Omental fat pad (tissue), 4 donors: ENCODE data around the gene TES. TPM values are rescaled to one million over a fixed set of nuclear protein-coding genes. Genes with fewer than 3 reads are reported as not detected.
"Not testable (repeated sequence)": the region's sequence is repeated elsewhere in the genome, so short reads cannot be mapped to it uniquely, and the experiment has no call there.

Source experiments
- ATAC-seq: fragments of 150-250 bp; one replicate; pipeline ENCODE4 v1.9.1; 2016; ENCODE audit warnings: mild to moderate bottlenecking, moderate library complexity; ENCODE audit not compliant: low FRiP score
- DNase-seq: peaks from one replicate; pipeline ENCODE4 v3.0.0-alpha.2; 2019; ENCODE audit warnings: low spot score
- total RNA-seq, 4 donors: library from RNA; depleted of rRNA; stranded (reverse); fragments of >200 nt; gene quantifications; one replicate each; pipeline ENCODE4 v1.1.0, GENCODE V29; 2016
- TF ChIP-seq, protein P1 (sequence below), 3 donors: fragments of 450-650 bp; IDR thresholded peaks; one replicate each; pipeline ENCODE4 v1.5.1; 2016 to 2017; ENCODE audit warnings: antibody characterized with exemption in 3 of 3, mild to moderate bottlenecking in 3 of 3, moderate library complexity in 2 of 3

Gene TES
- total RNA-seq, 4 donors from 2014 or later = 22.0 to 58.6 (median 35.8) TPM

DNA sequence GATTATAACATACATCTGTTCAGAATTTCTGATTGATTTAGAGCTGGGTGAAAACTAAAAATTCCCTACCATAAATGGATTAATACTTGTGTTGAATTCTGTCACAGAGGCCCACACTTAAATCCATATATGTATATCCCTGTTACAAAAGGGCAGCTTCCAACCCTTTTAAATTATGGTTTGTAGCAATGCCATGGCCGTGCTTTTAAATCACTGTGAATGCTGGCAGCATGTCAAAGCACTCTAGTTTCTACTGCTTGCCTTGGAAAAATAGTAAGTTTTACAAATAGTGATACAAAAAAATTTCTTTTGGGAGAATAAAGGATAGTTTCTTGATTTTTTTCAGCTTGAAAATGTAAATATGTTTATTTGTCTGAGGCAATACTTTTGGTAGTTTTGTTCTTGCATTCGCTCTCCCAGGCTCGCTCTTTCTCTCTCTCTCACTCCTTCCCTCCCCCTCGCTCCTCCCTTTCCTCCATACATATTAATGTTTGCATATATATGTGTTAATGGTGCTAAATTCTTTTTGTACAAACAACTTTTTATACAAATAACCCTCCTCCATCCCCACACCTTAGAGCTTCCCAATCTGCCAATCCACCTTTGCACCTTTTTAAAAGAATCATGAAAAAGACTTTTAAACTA lies 29.8 kb downstream of the TES start:
- DNase-seq = no peak
- TF ChIP-seq, protein P1, sequence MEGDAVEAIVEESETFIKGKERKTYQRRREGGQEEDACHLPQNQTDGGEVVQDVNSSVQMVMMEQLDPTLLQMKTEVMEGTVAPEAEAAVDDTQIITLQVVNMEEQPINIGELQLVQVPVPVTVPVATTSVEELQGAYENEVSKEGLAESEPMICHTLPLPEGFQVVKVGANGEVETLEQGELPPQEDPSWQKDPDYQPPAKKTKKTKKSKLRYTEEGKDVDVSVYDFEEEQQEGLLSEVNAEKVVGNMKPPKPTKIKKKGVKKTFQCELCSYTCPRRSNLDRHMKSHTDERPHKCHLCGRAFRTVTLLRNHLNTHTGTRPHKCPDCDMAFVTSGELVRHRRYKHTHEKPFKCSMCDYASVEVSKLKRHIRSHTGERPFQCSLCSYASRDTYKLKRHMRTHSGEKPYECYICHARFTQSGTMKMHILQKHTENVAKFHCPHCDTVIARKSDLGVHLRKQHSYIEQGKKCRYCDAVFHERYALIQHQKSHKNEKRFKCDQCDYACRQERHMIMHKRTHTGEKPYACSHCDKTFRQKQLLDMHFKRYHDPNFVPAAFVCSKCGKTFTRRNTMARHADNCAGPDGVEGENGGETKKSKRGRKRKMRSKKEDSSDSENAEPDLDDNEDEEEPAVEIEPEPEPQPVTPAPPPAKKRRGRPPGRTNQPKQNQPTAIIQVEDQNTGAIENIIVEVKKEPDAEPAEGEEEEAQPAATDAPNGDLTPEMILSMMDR (IDR thresholded peaks at IDR 0.05) = no peak
- no peak for ATAC-seq

- no peak for DNase-seq
- no peak for ATAC-seq
- TF ChIP-seq, protein P1 (IDR thresholded peaks at IDR 0.05) = no peak
Measured at GRCh38 chr7:116241291-116241690, 31.0 kb downstream of the TES start.

GRCh38 chr7:116242178-116242577 lies 31.8 kb downstream of the TES start:
- DNase-seq = no peak
- ATAC-seq = no peak
- TF ChIP-seq, protein P1 (IDR thresholded peaks at IDR 0.05) = no peak

- TF ChIP-seq, protein P1 (IDR thresholded peaks at IDR 0.05) = no peak
- ATAC-seq (no peak), DNase-seq (no peak)
Measured at GRCh38 chr7:116242759-116243158, 32.4 kb downstream of the TES start.

DNA sequence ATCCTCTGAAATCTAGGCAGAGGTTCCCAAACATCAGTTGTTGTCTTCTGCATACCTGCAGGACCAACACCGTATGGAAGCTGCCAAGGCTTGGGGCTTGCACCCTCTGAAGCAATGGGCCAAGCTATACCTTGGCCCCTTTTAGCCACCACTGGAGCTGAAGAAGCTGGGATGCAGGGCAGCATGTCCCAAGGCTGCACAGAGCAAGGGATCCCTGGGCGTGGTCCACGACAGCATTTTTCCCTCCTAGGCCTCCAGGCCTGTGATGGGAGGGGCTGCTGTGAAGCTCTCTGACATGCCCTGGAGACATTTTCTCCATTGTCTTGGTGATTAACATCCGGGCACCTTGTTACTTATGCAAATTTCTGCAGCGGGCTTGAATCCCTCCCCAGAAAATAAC lies 34.5 kb downstream of the TES start:
- DNase-seq, ATAC-seq: not testable (repeated sequence)

GRCh38 chr7:116246357-116246756 lies 36.0 kb downstream of the TES start:
- no peak for ATAC-seq
- TF ChIP-seq, protein P1 (IDR thresholded peaks at IDR 0.05) = no peak
- no peak for DNase-seq

DNA sequence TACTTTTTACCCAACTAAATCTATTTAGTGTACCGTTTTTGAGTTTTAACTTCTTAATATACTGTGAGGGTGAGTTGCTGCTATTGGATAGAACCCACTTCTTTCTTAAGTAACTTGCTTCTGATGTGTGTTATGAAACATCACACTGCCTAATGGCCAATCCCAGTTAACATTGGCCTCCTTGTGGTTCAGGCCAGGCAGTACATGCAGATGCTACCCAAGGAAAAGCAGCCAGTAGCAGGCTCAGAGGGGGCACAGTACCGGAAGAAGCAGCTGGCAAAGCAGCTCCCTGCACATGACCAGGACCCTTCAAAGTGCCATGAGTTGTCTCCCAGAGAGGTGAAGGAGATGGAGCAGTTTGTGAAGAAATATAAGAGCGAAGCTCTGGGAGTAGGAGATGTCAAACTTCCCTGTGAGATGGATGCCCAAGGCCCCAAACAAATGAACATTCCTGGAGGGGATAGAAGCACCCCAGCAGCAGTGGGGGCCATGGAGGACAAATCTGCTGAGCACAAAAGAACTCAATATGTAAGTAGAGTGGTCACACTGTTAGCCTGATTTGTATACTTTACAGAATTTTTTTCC lies 39.7 kb downstream of the TES start:
- ATAC-seq (no peak), DNase-seq (no peak)
- TF ChIP-seq, protein P1 (IDR thresholded peaks at IDR 0.05) = no peak
